ENCODE measurements around the gene PHAF1.

PHAF1 gene

GRCh38 chr16:67109407-67110135 lies at the start of gene PHAF1:
Gene PHAF1, plus strand, starts transcription at chr16:67109941. Its CDS starts 235 bp downstream, at chr16:67110176.
- intact Hi-C loops (cut with DNase I), result loop anchor here (2.0 to 10.0 kb wide), 2 partner anchors 45 to 81 kb away; partner anchors contain the start of genes B3GNT9, CBFB, FBXL8 and TRADD
- DNase-seq, result peak; percentile 88 to 99 (median 97)

DNA sequence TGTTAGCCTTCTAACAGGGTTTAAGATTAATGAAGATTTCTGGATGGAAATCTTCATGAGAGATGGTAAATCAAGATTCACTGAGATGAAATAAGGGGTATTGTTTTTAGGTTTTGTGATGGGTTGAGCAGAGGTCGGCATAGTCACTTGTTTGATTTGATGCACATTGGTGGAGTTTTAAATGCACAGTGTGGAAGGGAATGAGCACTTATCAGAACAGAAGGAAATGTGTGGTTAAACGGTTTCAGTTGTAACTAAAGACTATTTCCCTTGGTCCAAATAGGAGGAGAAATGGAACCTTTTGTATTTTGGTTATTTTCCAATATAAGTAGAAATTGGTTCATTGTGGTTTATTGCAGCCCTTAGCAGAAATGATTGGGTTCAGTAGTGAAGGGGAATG lies 46.7 kb upstream of the PHAF1 start:
- no peak for DNase-seq
- intact Hi-C loops (cut with DNase I), result no loop called here

DNA sequence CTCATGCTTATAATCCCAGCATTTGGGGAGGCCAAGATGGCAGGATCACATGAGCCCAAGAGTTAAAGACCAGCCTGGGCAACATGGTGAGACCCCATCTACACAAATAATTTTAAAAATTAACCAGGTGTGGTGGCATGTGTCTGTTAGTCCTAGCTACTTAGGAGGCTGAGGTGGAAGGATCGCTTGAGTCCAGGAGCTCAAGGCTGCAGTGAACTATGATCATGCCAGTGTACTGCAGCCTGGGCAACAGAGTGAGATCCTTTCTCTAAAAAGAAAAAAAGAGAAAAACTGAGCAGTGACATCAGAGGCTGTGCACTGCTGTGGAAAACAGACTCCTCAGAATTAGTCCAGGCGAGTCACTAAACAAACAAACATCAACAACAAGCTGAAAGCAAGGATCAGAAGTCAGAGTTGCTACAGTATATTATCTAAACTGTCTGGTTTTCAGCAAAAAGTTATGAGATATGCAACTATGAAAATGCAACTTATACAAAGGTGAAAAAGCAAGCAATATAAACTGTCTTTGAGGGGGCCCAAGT lies 41.5 kb upstream of the PHAF1 start:
- no peak for DNase-seq
- intact Hi-C loops (cut with DNase I), result no loop called here

DNA sequence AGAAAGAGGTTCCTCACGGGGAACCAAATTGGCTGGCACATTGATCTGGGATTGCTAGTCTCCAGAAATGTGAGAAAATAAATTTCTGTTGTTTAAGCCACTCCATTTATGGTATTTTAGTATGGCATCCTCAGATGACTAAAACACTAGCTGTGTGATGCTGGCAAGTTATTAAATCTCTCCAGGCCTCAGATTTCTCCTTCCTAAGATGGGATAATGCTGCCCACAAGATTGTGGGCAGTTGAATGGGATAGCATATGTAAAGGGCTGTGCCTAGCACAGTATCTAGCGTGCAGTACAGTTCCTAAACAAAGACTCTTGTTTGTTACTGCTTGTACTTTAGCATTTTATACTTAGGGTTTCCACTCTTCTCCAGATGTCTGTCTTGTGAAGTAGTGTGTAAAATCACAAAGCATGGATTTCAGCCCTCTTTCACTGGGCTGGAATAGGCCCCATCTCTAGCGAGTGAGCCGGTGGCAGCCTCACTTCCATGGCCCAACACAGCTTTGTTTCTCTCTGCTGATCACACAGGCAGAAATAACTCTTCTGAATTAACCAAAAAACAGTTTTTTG lies 38.2 kb upstream of the PHAF1 start:
- peak in 6 of 42 donors; percentile 11 to 52 (median 35) for DNase-seq
- intact Hi-C loops (cut with DNase I), result no loop called here

GRCh38 chr16:67075331-67075730 lies 34.4 kb upstream of the PHAF1 start:
- intact Hi-C loops (cut with DNase I), result no loop called here
- DNase-seq, result no peak

DNA sequence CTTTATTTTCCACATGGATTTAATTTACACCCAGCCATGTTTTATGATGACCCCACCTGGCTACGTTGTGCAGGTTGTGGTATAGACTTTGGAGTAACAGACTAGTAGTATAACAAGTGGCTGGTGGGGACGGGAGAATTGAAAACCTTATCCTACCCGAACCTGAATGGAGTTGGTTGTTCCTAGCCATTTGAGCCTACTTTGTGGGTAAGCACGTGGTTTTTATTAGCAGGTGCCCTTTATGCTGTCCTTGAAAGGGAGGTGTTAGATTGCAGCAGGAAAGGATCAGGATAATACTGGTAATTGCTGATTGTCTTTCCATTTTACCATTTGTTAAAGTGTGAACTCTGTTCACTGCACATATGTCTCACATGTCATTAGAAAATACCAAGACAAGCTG lies 31.9 kb upstream of the PHAF1 start:
- intact Hi-C loops (cut with DNase I), result no loop called here
- no peak for DNase-seq

- intact Hi-C loops (cut with DNase I), result no loop called here
- DNase-seq, result no peak
Measured at GRCh38 chr16:67082100-67082499, 27.6 kb upstream of the PHAF1 start.

DNA sequence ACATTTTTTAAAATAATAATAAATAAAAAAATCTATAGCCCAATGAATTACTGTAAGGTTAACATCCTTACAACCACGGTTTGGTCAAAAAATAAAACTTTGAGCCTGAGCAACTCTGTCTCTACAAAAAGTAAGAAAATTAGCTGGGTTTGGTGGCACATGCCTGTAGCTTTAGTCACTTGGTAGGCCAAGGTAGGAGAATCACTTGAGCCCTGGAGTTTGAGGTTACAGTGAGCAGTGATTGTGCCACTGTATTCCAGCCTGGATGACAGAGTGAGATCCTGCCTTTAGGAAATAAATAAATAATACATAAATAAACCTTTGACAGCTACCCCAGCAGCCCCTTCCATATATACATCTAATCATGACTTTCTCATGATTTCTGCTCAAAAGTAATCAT lies 26.9 kb upstream of the PHAF1 start:
- DNase-seq, result no peak
- intact Hi-C loops (cut with DNase I), result no loop called here

GRCh38 chr16:67084345-67085028 lies 25.3 kb upstream of the PHAF1 start:
- DNase-seq, result no peak
- intact Hi-C loops (cut with DNase I), result no loop called here

DNA sequence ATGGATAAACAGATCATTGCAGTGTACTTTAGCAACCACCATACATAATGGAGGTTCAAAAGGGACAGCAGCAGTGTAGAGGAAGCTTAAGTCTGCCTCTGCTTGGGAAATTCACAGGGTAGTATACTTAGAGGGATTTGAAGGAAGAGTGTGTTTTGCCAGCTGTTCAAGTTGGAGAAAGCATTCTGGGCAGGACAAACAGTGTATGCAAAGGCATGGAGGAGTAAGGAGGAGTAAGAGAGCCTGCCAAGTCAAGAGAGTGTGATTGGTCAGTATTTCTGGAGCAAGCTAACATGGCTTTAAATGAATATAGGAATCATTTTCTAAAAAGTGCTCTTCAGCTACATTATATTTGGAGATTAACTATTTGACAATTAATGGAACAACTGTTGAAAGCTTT lies 22.9 kb upstream of the PHAF1 start:
- no peak for DNase-seq
- intact Hi-C loops (cut with DNase I), result no loop called here

DNA sequence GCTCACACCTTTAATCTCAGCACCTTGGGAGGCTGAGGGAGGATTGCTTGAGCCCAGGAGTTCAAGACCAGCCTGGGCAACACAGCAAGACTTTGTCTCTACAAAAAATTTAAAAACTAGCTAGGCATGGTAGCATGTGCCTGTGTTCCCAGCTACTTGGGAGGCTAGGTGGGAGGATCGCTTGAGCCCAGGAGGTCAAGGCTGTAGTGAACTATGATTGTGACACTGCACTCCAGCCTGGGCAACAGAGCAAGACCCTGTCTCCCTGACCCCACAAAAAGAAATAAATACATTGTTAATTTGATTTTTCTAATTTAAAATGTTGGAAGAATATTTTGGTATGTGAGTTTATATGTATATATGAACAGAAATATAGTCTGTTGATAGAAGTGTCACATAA lies 22.4 kb upstream of the PHAF1 start:
- no peak for DNase-seq
- intact Hi-C loops (cut with DNase I), result no loop called here

- intact Hi-C loops (cut with DNase I), result no loop called here
- DNase-seq, result no peak
Measured at GRCh38 chr16:67087803-67088202, 21.9 kb upstream of the PHAF1 start.

GRCh38 chr16:67088551-67088950 lies 21.2 kb upstream of the PHAF1 start:
- intact Hi-C loops (cut with DNase I), result no loop called here
- DNase-seq, result no peak

- DNase-seq, result no peak
- intact Hi-C loops (cut with DNase I), result no loop called here
Measured at GRCh38 chr16:67089101-67089500, 20.6 kb upstream of the PHAF1 start.

DNA sequence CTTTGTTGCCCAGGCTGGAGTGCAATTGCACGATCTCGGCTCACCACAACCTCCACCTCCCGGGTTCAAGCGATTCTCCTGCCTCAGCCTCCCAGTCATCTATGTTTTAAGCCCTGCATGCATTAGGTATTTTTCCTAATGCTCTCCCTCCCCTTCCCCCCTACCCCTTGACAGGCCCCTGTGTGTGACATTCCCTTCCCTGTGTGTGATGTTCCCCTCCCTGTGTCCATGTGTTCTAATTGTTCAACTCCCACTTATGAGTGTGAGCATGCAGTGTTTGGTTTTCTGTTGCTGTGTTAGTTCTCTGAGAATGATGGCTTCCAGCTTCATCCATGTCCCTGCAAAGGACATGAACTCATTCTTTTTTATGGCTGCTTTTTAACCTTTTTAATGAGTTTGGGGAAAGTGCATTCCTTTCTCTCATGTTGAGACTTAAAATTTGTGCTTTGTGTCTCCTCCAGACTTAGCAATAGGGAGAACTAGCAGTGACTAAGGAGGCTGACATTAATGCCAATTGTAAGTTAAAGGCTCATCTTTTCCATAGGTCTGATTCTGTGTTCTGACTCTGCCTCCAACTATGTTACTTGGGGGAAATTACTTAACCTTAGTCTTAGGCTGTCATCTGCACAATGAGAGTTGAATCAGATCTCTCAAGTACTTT lies 17.7 kb upstream of the PHAF1 start:
- intact Hi-C loops (cut with DNase I), result no loop called here
- no peak for DNase-seq

DNA sequence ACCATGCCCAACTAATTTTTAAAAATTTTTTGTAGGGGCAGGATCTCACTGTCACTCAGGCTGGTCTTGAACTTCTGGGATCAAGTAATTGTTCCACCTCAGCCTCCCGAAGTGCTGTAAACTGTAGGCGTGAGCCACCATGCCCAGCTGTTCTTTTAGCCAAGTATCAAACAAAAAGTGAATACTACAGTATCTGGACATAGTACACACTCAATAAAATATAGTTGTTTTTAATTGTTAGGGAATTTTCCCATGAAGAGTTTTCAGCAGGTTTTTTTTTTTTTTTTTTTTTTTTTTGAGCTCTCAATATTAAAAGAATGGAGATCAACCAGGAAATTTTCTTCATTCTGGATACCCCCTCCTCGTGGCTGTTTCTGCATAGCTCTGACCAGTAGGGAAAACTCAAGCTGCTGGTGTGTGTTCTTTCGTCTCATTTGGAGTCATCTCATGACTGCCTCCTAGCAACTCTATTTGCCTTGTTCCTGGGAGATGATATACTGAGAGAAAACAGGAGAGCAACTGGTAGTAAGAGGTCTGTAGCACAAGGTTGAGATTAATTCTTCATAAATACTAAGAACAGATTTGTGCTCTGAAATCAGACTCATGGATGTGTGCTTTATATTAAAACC lies 16.5 kb upstream of the PHAF1 start:
- no peak for DNase-seq
- intact Hi-C loops (cut with DNase I), result no loop called here

DNA sequence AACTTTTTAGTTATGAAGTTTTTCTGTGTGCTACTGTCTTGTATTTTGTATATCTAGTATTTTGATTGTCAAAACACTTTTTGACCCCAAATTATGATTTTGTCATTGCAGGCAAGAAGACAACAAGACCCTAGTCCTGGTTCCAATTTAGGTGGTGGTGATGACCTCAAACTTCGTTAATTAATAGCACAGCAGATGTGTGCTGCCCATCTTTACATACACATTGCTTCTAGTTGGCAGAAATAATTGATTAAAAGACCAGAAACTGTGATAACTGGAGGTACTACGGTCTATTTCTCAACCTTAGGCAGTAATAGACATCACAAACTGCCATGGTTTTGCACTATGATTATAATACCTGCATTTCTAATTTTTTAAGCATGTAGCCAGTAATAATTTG lies 11.1 kb upstream of the PHAF1 start:
- intact Hi-C loops (cut with DNase I), result no loop called here
- no peak for DNase-seq

- DNase-seq, result peak in 1 of 42 donors; percentile 10
- intact Hi-C loops (cut with DNase I), result loop anchor here (5.0 to 10.0 kb wide), 2 partner anchors 54 to 123 kb away; partner anchors contain the start of genes B3GNT9, FBXL8 and TRADD
Measured at GRCh38 chr16:67100569-67101310, 9.0 kb upstream of the PHAF1 start.

All from head of caudate nucleus (tissue), 42 donors.